Activated CD8-positive, alpha-beta memory T cell treated with anti-CD3 and anti-CD28 coated beads, Interleukin-2, amount 50 U/mL, for 48 hours (primary cell): ENCODE measurements around the gene POLR3B.
"Not testable (repeated sequence)": the region's sequence is repeated elsewhere in the genome, so short reads cannot be mapped to it uniquely, and the experiment has no call there.

Source experiments
- DNase-seq: peaks from one replicate; pipeline ENCODE4 v3.0.0-alpha.2; 2020

Gene POLR3B

DNA sequence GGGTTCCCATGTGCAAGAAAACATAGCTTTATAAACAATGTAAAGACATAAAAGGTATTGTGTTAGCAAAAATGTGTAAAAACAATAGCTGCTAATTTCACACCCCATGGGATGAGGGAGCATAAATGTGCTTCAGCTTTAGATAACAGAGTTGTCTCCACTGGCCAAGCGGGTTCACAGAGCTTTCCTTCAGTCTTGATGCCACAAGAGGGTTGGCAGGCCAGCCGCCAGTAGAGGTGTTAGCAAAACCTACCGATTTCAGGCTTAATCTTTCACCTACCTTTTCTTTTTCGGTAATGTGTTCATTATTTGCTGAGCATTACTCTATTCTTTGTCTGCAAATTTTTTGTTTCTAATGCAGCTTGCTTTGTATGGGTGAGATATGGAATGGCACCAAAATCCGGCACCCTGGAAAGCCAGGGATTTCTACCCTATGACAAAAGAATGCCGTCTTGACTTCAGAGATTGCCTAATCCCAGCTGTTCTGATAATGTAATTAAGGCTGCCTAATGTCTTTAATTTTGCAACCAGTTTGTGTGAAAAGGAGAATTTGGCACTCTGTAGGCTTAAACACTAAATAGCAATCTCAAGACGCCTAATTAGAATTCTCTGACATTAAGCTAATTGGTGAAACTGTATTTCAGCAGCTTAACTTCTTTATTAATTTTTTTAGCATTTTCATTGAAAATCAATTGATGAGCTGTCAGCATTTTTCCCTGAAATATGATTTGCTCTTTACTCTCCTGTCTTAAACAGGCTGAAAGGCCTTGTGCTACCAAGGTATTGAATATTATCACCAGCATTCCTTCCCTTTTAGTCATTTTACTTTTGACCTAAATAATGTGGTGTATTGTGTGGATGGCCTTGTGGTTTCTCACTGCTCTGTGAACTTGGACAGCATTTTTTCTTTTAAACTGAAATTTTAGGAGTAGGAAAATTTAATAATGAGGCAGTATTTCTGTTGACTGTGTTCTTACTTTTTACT lies 60.7 kb downstream of the POLR3B start:
- no peak for DNase-seq

DNA sequence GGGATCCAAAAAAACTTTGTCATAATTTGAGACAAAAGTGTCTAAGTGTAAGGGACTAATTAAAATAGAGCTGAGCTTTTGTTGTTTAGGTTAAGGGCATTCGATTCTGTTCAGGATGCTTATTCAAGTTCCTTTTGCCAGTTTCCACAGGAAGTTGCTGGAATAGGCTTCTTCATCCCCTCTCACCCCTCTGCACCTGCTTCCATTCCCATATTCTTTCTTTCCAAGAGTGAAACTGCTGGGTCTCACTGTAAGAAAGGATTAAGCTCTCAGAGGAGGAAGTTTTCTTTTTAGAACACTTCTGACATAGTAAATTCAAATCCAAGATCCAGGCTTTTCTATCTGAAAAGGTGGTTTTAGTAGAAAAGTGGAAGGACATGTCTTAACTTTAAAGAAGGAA lies 61.4 kb downstream of the POLR3B start:
- DNase-seq: no peak

DNA sequence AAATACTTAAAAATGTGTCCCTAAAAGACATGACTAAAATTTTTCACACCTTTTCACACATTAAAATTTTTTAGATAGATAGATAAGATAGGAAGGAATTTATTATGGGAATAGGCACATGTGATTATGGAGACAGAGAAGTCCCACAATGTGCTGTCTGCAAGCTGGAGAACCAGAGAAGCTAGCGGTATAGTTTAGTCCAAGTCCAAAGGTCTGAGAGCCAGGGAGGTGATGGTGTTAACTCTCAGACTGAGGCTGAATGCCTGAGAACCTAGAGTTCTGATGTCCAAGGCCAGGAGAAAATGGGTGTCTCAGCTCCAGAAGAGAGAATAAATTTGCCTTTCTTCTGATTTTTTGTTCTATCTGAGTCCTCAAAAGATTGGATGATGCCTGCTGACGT lies 65.7 kb downstream of the POLR3B start:
- no peak for DNase-seq

DNA sequence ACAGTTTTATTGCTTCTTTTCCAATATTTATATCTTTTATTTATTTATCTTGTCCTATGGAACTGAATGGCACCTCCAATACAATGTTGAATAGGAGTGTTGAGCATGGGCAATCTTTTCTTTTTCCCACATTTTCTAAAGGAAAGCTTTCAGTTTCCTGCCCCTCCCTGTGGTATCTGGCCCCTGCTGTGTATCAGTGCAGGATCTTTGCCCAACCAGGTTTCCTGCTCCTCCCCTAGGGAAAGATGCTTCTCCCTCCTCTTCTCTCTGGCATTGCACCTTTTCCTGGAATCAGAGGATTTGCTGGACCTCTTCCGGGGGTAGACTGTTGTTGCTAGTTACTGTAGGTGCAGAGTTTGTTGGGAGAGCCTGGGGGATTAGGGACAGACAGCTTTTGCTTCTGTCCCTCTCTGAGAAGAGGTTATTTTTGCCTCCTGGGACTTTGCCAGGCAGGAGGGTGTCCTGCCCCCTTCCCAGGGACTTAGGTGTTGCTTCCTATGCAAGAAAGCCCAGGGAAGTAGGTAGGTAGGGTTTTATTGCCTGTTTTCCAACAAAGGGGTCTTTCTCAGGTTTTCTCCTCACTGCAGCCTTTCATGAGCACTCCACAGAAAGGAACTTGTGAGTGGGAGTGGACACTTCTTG lies 67.6 kb downstream of the POLR3B start:
- DNase-seq: no peak

DNA sequence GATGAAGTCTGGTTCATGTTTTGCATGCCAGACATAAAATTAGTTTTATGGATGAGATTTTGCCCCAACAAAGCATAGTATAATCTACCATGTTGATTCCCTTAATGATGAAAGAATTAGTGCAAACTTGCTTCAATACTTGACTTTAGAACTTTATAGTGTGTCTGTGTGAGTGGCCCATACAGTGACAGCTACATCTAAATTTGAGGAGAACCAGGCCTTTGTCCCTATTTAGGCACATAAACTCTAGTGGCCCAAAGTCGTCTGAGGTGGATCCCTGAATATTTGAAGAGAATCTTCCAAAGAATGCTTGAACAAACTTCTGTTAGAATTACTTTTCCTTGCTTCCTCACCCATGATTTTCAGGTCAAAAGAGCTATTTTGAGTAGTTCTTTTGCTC lies 70.4 kb downstream of the POLR3B start:
- no peak for DNase-seq

DNA sequence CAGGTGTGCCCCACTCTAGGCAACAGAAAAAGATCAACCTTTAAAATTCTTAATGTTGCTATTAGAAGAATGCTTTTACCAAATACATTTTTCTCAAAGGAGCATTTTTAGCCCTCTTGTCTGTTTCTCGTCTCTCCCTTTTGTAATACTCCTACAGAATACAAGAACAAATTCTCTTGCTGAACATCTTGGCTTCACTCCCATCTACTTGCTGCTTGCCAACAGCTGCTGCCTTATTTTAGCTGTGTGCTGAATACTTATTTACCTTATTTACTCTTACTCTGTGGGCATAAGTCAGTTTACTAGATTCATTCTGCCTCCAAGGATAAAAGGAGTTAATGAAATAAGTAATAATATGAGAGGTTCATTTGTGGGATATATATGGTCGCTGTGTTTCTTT lies 70.8 kb downstream of the POLR3B start:
- no peak for DNase-seq

DNA sequence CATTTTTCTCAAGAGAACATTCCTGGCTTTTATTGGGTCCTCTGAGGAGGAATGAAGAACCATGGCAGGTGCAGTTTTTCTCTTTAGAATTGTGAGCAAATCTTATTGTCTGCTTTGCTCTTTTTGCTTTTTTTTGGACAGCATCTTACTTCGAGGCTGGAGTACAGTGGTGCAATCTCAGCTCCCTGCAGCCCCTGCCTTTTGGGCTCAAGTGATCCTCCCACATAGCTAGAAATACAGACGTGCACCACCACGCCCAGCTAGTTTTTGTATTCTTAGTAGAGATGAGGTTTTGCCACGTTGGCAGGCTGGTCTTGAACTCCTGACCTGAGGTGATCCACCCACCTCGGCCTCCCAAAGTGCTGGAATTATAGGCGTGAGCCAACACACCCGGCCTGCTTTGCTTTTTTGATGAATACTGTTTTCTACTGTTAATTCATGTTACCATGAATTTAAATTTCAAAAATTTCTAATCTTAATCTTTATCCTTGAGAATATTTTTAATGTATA lies 71.5 kb downstream of the POLR3B start:
- no peak for DNase-seq

DNA sequence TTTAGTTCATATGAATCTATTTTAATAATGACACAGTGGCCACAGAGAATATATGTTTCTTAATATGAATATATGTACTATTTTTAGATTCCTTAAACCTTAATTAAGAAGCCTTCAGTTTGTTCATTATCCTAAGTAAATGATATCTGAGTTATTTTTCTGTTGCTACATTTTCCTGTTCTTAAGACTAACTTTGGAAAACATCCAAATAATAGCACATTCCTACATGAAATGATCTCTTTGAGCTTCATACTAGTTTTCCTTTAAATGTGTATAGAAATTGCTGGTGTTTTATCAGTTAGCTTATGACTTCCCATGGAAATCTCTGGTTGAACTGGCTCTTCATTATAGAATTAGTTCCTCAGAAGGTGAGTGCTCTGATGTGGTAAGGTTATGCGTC lies 72.1 kb downstream of the POLR3B start:
- no peak for DNase-seq

DNA sequence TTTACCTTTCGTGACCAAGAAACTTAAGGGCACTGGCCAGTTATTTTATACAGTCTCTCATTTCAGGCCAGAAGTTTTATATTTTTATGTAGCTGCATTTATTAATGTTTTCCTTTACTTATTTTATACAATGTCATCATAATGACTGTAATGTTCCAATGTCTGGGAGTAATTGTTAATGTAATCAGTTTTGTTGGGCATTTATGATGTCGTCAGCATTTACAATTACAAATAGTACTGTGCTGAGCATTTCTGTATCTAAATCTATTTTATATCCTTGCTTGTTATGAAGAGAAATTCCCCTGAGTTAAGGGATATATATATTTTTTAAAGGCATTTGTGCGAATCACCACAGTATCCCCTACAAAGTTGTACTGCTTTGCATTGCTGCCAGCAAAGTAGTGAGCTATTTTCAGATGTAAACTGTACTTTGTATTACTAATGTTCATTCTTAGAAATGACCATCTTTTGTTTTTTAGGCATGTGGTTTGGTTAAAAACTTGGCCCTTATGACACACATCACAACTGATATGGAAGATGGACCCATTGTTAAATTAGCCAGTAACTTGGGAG lies 74.4 kb downstream of the POLR3B start:
- DNase-seq: no peak

DNA sequence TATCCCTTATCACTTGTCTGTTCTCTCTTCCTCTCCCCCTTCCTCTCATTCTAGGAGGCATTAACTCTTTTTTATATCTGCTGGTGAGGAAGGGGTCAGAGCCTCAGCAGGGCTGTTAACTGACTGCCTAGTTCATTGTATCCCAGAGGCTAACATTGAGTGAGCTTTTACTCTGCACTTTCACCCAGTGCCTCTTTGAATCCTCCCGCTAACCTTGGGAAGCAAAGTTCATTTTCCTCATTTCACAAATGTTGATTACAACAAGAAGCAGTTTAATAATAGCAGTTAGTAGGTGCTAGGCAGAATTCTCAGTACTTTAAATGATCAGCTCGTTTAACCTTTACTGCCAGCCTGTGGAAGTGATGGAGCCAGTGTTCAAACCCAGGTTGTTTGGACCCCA lies 75.5 kb downstream of the POLR3B start:
- no peak for DNase-seq

DNA sequence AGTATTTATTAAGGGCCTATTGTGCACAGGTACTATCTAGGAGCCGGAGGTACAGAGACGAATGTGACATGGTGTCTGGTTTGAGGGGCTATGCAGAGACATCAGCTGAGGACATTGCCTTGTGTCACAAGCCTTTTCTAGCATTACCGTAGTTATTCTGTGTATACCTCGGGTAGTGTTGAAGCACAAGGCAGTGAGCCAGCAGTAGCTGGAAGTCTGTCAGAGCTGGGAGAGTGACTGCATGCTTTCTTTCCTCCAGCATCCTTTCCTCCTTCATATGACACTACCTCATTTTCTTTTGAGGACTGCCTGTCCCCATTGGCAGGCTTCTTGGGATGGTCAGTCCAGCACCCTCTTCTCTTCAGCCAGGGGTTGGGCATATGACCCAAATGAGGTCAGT lies 77.0 kb downstream of the POLR3B start:
- DNase-seq: no peak

DNA sequence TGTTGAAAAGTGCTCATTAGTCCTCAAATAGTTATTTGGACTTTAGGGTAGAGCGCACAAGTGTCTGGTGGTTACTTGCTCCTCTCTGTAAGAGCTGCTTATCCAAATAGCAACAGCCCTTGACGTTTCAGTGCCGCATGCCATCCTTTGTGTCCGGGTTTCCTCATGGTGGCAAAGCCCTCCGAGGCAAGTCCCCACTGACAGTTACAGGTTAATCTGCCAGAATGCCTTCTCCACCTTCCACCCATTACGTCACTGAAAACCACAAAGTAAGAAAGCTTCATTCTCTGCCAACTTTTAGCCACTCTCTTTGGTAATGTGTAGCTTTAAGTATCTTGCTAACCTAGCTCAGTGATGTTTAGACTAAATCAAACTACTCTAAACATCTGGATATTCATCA lies 78.6 kb downstream of the POLR3B start:
- no peak for DNase-seq

DNA sequence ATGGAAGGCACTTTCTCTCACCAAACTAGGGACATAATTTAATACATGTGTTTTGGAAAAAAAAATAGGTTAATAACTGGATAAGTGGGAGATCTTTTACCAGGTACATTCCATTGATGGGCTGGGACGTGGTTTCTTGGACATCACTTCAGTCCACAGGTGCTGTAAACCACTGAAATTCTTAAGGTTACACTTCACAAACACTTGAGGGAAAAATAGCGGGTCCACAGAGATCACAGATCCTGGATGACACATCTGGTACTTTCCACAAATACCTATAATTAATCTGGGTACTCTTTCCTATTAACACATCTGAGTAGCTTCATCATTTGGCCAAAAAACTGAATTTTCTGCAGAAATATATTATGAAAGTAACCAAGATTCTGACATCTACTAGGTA lies 85.0 kb downstream of the POLR3B start:
- no peak for DNase-seq

DNA sequence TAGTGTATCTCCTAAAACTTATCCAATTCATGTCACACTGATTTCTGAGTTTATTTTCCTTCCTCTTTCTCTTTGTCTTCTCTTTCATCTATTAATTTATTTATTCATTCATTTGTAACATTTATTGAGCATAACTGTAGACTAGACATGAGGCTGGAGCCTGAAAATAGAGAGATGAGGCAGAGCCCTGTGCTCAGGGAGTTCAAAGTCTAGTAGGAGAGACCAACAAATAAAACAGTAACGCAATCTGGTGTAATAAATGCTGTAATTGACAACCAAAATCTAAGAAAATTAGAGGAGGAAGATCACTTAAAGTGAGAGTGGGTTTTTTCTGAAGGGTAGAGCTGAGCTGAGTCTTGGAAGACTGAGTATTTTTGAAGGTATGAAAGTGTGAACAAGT lies 87.5 kb downstream of the POLR3B start:
- DNase-seq: no peak

DNA sequence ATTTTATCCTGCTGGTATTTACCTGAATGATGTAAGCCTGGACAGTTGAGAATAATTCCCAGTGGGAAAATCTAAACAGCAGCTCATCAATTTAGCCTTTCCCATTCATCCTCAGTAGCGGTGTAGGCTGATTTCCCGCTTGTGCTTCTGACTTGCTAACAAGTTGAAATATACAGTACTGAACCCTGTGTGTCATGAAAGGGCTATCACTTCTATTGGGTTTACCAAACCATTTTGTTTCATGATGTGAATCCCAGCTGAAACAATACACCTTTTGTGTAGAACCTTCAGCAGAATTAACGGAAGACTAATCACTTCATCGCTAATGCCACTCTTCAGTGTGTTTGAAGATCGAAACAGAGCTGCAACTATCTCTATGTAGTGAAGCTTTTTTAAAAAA lies 88.4 kb downstream of the POLR3B start:
- no peak for DNase-seq

DNA sequence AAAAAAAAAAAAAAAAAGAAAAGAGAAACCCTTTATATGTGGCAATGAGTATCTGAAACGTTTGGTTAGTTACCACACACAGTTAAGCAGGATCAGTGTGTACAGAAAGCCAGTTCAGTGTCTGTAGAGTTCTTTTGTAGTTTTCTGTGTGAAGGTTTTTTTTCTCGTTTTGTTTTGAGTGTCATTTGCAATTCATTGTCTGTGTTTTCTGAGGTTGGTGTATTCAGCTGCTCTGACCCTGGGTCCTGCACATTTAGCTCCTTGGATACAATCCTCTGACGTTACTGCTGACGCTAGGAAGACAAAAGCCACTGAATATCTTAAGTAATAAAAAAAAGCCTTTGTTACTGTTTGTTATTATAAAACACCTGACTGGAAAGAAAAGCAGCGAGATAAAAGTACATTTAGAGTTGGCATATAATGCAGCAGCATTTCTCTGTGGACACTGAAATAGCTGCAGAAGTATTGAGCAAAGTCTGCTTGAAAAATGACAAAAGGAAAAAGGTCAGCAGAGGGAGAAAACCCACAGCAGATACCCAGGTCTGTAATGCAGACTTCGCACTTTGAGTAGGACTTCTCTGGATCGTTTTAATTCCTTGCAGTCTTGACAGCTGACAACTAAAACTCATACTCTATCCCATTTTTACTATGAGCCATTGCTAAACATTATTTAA lies 89.0 kb downstream of the POLR3B start:
- no peak for DNase-seq

DNA sequence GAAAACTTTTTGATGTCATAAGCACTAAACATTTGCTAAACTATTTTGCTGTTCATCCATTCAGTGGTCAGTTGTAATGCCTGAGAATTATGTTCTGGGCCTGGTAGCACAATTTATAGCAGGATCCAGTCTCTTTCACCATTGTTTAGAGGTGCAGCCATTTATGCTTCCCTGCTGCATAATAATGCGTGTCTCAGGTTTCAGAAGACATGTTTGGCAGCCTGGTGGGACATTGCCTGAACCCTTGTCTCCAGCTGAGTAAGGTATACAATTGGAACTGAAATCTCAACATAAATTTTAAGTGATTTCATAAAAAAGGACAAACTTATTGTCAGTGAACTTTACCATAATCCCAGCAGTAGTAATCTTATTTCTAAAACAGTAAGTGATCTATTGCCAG lies 94.8 kb downstream of the POLR3B start:
- DNase-seq: no peak

DNA sequence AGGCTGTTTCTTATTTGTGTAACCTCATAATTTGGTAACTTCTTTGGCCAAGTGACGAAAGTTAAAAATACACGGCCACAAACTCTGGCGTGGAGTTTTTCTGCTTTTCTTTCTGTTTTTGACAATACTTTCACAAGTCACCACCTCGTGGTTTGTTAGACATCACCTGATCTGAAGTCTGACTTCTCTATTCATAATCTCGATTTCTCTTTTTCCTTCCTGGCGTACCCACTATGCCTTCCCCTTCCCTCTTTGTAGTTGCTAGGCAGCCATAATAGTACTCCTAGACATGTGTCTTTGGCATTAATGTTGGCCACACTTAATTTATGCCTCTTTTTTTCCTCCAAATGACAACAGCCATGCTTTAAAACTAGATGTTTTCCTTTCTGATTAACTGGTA lies 97.6 kb downstream of the POLR3B start:
- DNase-seq: no peak

DNA sequence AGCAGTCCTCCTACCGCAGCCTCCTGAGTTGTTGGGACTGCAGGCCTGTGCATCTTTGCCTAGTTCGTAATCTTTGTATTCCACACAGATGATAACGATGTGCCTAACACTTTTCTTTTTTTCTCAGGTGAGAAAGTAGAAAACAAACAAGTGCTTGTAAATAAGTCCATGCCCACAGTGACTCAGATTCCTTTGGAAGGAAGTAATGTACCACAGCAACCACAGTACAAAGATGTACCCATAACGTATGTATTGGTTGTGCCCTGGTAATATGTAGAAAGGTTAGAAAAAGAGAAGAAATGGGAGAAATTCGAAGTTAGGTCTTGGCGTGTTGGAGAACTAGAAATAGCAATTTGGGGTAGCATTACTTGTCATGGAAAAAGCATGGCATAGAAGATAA lies 101.6 kb downstream of the POLR3B start:
- no peak for DNase-seq

DNA sequence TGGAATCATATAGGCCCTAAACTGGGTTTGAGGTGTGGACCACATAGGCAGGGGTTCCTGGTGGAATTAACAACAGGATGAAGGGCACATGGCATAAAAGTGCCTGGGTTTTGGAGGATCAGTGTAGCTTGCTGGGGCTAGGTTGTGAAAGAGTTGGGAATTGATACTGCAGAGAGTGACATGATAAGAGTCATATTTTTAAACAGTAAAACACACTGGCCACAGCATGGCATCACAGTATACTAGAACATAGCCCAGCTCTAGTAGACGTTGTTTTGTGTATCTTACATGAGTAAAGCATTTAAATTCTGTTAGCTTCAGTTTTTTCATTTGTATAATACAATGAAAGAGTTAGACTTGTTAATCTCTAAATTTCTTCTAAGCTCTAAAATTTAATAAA lies 102.0 kb downstream of the POLR3B start:
- DNase-seq: no peak

DNA sequence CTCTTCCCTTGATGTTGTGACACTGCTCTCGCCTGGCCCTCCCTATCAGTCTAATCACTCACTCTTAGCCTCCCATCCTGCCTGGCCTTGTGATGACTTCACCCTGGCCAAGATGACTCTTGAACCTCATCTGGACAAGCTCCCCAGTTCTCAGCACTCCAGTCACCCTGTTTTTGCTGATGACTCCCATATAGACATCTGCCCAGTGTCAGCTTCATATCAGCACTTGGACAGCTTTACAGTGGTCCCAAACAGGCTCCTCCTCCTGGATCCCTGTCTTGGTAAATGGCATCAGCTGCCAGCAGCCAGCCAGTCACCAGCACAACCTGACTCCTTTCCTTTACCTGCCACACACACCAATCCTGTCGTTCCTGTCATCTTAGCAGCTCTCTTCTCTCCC lies 104.2 kb downstream of the POLR3B start:
- DNase-seq: no peak

DNA sequence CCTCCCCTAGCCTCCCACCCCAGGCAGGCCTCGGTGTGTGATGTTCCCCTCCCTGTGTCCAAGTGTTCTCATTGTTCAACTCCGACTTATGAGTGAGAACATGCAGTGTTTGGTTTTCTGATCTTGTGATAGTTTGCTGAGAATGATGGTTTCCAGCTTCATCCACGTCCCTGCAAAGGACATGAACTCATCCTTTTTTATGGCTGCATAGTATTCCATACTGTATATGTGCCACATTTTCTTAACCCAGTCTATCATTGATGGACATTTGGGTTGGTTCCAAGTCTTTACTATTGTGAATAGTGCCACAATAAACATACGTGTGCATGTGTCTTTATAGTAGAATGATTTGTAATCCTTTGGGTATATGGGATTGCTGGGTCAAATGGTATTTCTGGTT lies 108.1 kb downstream of the POLR3B start:
- not testable (repeated sequence) for DNase-seq

DNA sequence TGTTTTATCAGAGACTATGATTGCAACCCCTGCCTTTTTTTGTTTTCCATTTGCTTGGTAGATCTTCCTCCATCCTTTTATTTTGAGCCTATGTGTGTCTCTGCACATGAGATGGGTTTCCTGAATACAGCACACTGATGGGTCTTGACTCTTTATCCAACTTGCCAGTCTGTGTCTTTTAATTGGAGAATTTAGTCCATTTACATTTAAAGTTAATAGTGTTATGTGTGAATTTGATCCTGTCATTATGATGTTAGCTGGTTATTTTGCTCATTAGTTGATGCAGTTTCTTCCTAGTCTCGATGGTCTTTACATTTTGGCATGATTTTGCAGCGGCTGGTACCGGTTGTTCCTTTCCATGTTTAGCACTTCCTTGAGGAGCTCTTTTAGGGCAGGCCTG lies 118.1 kb downstream of the POLR3B start:
- DNase-seq: not testable (repeated sequence)
